GM18870 (cell line): ENCODE measurements around the gene SERPINA5.

Source experiments
- ATAC-seq: cut with Tn5 transposase; IDR thresholded peaks from one replicate; pipeline ENCODE4 v1.9.1; 2021; ENCODE audit warnings: moderate library complexity; ENCODE audit not compliant: unreplicated experiment

SERPINA5 gene

DNA sequence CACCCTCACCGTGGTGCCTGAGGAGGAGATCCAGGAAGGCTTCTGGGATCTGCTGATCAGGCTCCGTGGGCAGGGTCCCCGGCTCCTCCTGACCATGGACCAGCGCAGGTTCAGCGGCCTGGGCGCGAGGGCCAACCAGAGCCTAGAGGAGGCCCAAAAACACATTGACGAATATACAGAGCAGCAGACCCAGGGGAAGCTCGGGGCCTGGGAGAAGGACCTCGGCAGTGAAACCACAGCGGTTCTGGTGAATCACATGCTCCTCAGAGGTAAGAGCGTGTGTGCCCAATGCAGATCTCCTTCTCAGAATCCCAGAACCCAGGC lies 60.4 kb downstream of the SERPINA5 start:
- ATAC-seq, result no peak
